Neural progenitor cell (in vitro differentiated cells): ENCODE measurements around the gene PPP1R37. TPM values are rescaled to one million over a fixed set of nuclear protein-coding genes. Genes with fewer than 3 reads are reported as not detected.

Source experiments
- DNase-seq: peaks from one replicate; pipeline ENCODE4 v3.0.0-alpha.2; 2016; ENCODE audit warnings: low spot score
- H2AFZ ChIP-seq: fragments of 200-600 bp; sonication (generic); replicated peaks from 2 replicates; pipeline ENCODE4 v1.6.1; 2016; ENCODE audit warnings: antibody characterized with exemption
- H3F3A ChIP-seq: fragments of 200-600 bp; sonication (generic); 2 replicates; pipeline ENCODE4 v1.6.1; 2016; ENCODE audit warnings: antibody characterized with exemption, low read depth
- H3K27ac ChIP-seq: fragments of 200-600 bp; sonication (generic); 2 replicates; pipeline ENCODE4 v1.5.1; 2016; ENCODE audit warnings: mild to moderate bottlenecking
- H3K27me3 ChIP-seq: fragments of 200-600 bp; sonication (generic); 2 replicates; pipeline ENCODE4 v1.6.1; 2016; ENCODE audit warnings: mild to moderate bottlenecking, moderate library complexity
- H3K36me3 ChIP-seq: fragments of 200-600 bp; sonication (generic); 2 replicates; pipeline ENCODE4 v1.5.1; 2016
- H3K4me1 ChIP-seq: fragments of 200-600 bp; sonication (generic); 2 replicates; pipeline ENCODE4 v1.6.1; 2016; ENCODE audit warnings: mixed run types
- H3K4me2 ChIP-seq: fragments of 200-600 bp; sonication (generic); 2 replicates; pipeline ENCODE4 v1.6.1; 2016
- H3K4me3 ChIP-seq: fragments of 200-600 bp; sonication (generic); 2 replicates; pipeline ENCODE4 v1.5.1; 2016
- H3K79me2 ChIP-seq: fragments of 200-600 bp; sonication (generic); 2 replicates; pipeline ENCODE4 v1.6.1; 2016; ENCODE audit warnings: low read depth
- H3K9ac ChIP-seq: fragments of 200-600 bp; sonication (generic); 2 replicates; pipeline ENCODE4 v1.6.1; 2016
- H3K9me3 ChIP-seq: fragments of 200-600 bp; sonication (generic); 2 replicates; pipeline ENCODE4 v1.5.1; 2016; ENCODE audit warnings: low read depth
- H4K20me1 ChIP-seq: fragments of 200-600 bp; sonication (generic); 2 replicates; pipeline ENCODE4 v1.6.1; 2016; ENCODE audit warnings: low read depth
- H3K27ac Mint-ChIP-seq: 3 replicates; pipeline ENCODE4 v1.8.0; 2021; ENCODE audit warnings: mixed read lengths
- H3K27me3 Mint-ChIP-seq: 2 replicates; pipeline ENCODE4 v1.8.0; 2022; ENCODE audit warnings: low read depth, mild to moderate bottlenecking, inconsistent platforms, moderate library complexity, mixed read lengths; ENCODE audit not compliant: insufficient read depth
- H3K36me3 Mint-ChIP-seq: 3 replicates; pipeline ENCODE4 v1.8.0; 2021; ENCODE audit warnings: mixed read lengths
- H3K4me1 Mint-ChIP-seq: 3 replicates; pipeline ENCODE4 v1.8.0; 2021; ENCODE audit warnings: mixed read lengths
- H3K4me3 Mint-ChIP-seq: 3 replicates; pipeline ENCODE4 v1.8.0; 2021; ENCODE audit warnings: mild to moderate bottlenecking, moderate library complexity, mixed read lengths
- H3K9me3 Mint-ChIP-seq: 3 replicates; pipeline ENCODE4 v1.8.0; 2020; ENCODE audit warnings: mixed read lengths
- CTCF ChIP-seq: fragments of 200-600 bp; sonication (generic); IDR thresholded peaks from 2 replicates; pipeline ENCODE4 v1.5.1; 2017; ENCODE audit warnings: antibody characterized with exemption, mild to moderate bottlenecking
- EZH2 ChIP-seq: fragments of 200-600 bp; sonication (generic); IDR thresholded peaks from 2 replicates; pipeline ENCODE4 v1.6.1; 2017; ENCODE audit warnings: antibody characterized with exemption, mild to moderate bottlenecking, moderate library complexity
- EZH2phosphoT487 ChIP-seq: fragments of 200-600 bp; sonication (generic); IDR thresholded peaks from 2 replicates; pipeline ENCODE4 v1.6.1; 2017; ENCODE audit warnings: antibody characterized with exemption
- total RNA-seq: library from RNA; depleted of rRNA; stranded (reverse); fragments of >200 nt; gene quantifications from 2 replicates; pipeline ENCODE4 v1.2.3, GENCODE V29; 2015; ENCODE audit warnings: low replicate concordance

Gene PPP1R37
- total RNA-seq, 1 donor from 2014 or later: 8.1 TPM

- Histone ChIP-seq H3K9ac (no peak overlapping the region), H3K4me2 (no peak overlapping the region), H3K27ac (no peak overlapping the region), H3K27me3 (peaks cover 53% of the 10 kb centered on the region), H2AFZ (no peak overlapping the region), H3K36me3 (no peaks in the 10 kb centered on the region), H3K4me3 (no peak overlapping the region), H3K4me1 (peaks cover 5% of the 10 kb centered on the region), H4K20me1 (peaks cover 10% of the 10 kb centered on the region), H3F3A (peaks cover 24% of the 10 kb centered on the region), H3K9me3 (no peaks in the 10 kb centered on the region), H3K79me2 (no peaks in the 10 kb centered on the region)
- Mint-ChIP-seq H3K27ac (no peak overlapping the region), H3K9me3 (peaks cover 2% of the 10 kb centered on the region), H3K4me1 (peaks cover 11% of the 10 kb centered on the region), H3K4me3 (no peak overlapping the region), H3K36me3 (no peaks in the 10 kb centered on the region), H3K27me3 (peaks cover 20% of the 10 kb centered on the region)
- no peak for DNase-seq
- TF ChIP-seq EZH2 (no peak), CTCF (no peak), EZH2phosphoT487 (no peak)
Measured at GRCh38 chr19:45150751-45151281, 57.8 kb downstream of the PPP1R37 start.

DNA sequence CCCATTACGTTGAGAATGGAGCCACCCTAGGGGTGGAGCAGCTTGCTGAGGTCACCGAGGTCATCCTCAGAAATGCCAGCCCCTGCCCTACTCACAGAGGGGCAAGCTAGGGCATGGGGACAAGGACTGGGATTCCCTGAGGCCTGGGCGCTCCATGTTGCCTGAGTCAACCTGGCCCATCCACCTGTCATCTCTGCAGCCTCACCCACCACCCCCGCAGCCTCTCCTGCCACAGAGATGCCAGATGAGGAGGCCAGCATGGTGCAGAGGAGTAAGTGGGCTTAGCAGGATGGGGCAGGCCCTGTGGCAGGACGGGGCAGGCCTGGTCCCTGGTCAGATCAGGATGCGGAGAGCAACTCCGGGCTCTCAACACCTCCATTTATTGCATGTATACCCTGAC, 58.3 kb downstream of the PPP1R37 start:
- no peak overlapping the region for H3K4me2 ChIP-seq
- no peaks in the 10 kb centered on the region for H3K9me3 ChIP-seq
- no peak overlapping the region for H3K4me3 ChIP-seq
- no peaks in the 10 kb centered on the region for H3K36me3 ChIP-seq
- H4K20me1 ChIP-seq: peaks cover 10% of the 10 kb centered on the region
- TF ChIP-seq EZH2 (no peak), EZH2phosphoT487 (no peak), CTCF (no peak)
- DNase-seq: no peak
- peaks cover 24% of the 10 kb centered on the region for H3F3A ChIP-seq
- H3K4me1 ChIP-seq: peaks cover 10% of the 10 kb centered on the region
- Mint-ChIP-seq H3K4me3 (no peak overlapping the region), H3K4me1 (peaks cover 14% of the 10 kb centered on the region), H3K9me3 (peaks cover 2% of the 10 kb centered on the region), H3K27ac (no peak overlapping the region), H3K27me3 (peaks cover 20% of the 10 kb centered on the region), H3K36me3 (no peaks in the 10 kb centered on the region)
- no peaks in the 10 kb centered on the region for H3K79me2 ChIP-seq
- no peak overlapping the region for H2AFZ ChIP-seq
- H3K27me3 ChIP-seq: peaks cover 58% of the 10 kb centered on the region
- no peak overlapping the region for H3K9ac ChIP-seq
- no peak overlapping the region for H3K27ac ChIP-seq

DNA sequence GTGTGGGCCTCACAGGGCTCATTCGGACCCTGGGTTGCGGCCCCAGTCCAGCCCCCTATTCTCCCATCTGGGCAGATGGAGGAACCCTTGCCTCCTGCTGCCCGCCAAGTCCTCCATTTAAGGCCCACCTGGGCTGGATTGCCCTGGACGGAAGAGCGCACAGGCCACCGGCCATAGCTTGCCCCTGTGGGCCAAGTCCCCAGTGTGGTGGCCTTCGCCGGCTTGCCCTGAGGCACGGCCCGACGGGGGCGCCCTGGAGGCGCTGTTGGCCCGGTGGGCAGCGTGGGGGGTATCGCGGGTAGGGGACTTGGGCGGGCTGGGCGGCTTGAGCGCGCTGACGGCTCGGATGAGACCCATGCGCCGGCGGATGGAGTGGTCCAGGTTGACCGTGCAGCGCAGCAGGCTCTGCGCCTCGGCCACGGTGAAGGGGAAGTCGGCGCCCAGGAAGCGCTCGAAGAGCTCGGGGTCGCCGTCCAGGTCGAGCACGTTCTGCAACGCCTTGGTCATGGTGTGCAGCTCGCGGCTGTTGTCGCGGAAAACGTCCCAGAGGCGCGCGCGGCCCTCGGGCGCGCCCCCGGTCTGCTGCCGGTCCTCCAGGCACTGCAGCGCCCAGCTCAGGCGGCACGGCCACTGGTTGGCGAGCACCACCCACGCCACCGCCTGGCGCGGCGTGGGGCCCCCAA, 59.0 kb downstream of the PPP1R37 start:
- H2AFZ ChIP-seq: peak overlapping the region; percentile 75
- Mint-ChIP-seq H3K9me3 (peaks cover 2% of the 10 kb centered on the region), H3K27ac (no peak overlapping the region), H3K4me3 (no peak overlapping the region), H3K27me3 (peaks cover 20% of the 10 kb centered on the region), H3K36me3 (no peaks in the 10 kb centered on the region), H3K4me1 (peaks cover 15% of the 10 kb centered on the region)
- H3K27me3 ChIP-seq: peaks cover 60% of the 10 kb centered on the region
- H3K36me3 ChIP-seq: no peaks in the 10 kb centered on the region
- H4K20me1 ChIP-seq: peaks cover 14% of the 10 kb centered on the region
- TF ChIP-seq EZH2phosphoT487 (peak; percentile 6), CTCF (peak; percentile 14), EZH2 (no peak)
- H3K4me3 ChIP-seq: peak overlapping the region; percentile 32
- H3K27ac ChIP-seq: no peak overlapping the region
- peak; percentile 21 for DNase-seq
- H3K79me2 ChIP-seq: no peaks in the 10 kb centered on the region
- peaks cover 11% of the 10 kb centered on the region for H3K4me1 ChIP-seq
- H3K9ac ChIP-seq: no peak overlapping the region
- H3K4me2 ChIP-seq: peak overlapping the region; percentile 70
- H3F3A ChIP-seq: peaks cover 24% of the 10 kb centered on the region
- H3K9me3 ChIP-seq: no peaks in the 10 kb centered on the region
